ENCODE measurements around the gene SHD. TPM values are rescaled to one million over a fixed set of nuclear protein-coding genes. Genes with fewer than 3 reads are reported as not detected.
"Not testable (repeated sequence)": the region's sequence is repeated elsewhere in the genome, so short reads cannot be mapped to it uniquely, and the experiment has no call there.

Gene SHD
- total RNA-seq, 1 experiment from 2014 or later: 0.11 TPM

DNA sequence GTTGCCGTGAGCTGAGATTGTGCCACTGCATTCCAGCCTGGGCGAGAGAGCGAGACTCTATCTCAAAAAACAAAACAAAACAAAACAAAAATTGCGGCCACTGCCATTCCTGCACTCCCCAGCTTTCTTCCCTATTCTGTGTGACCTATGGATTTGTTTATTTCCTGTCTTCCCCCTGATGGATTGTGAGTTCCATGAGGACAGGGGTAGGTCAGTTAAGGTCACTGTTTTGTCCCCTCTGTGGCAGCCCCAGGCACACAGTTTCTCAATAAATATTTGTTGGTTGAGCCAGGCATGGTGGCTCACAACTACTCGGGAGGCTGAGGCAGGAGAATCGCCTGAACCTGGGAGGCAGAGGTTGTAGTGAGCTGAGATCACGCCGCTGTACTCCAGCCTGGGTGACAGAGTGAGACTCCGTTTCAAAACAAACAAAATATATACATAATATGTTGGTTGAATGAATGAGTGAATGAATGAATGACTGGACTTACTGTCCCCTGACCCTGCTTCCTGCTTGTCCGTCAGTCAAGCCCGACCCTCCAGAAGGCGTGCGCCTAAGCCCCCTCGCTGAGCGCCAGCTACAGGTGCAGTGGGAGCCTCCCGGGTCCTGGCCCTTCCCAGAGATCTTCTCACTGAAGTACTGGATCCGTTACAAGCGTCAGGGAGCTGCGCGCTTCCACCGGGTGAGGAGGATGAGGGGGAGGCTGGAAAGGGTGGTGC is 44.8 kb upstream of the SHD start:
- CTCF ChIA-PET: no interaction called here
- intact Hi-C loops (cut with micrococcal nuclease): no loop called here
- H3K9me2 ChIP-seq (replicated peaks; ENCODE audit: low read length): no peaks in the 10 kb centered on the region

DNA sequence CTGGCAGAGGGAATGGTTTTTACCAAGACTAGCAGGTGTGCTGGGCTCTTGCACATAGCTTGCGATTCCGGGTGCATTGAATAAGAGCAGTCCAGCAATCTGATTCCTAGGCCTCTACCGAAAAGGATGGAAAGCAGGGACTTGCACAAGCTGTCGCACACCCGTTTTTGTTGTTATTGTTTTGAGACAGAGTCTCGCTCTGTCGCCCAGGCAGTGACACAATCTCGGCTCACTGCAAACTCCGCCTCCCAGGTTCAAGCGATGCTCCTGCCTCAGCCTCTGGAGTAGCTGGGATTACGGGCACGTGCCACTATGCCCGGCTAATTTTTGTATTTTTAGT is 44.2 kb upstream of the SHD start:
- BruUV-seq (replicated peaks): no TSS peak
- no peak for DNase-seq
- Histone ChIP-seq H3K27me3 (ENCODE audit: low read length) (no peaks in the 10 kb centered on the region), H3K9me2 (replicated peaks; ENCODE audit: low read length) (no peaks in the 10 kb centered on the region), H3K4me3 (ENCODE audit: low read length) (no peak overlapping the region), H4K20me1 (ENCODE audit: low read length) (no peaks in the 10 kb centered on the region), H3K9me3 (ENCODE audit: low read length) (no peaks in the 10 kb centered on the region), H3K4me1 (ENCODE audit: insufficient read depth, low read length) (no peaks in the 10 kb centered on the region), H3K4me2 (ENCODE audit: low read length) (no peak overlapping the region), H3K9ac (ENCODE audit: low read length) (no peak overlapping the region), H2AFZ (ENCODE audit: low read length) (no peak overlapping the region), H3F3A (ENCODE audit: low read length, unreplicated experiment) (no peaks in the 10 kb centered on the region), H3K36me3 (ENCODE audit: low read depth, low read length) (no peaks in the 10 kb centered on the region), H3K79me2 (ENCODE audit: low read length) (no peaks in the 10 kb centered on the region), H3K27ac (ENCODE audit: low read length) (no peak overlapping the region)
- ChIA-PET POLR2A (ENCODE audit: unreplicated experiment) (no interaction called here), CTCF (no interaction called here)
- intact Hi-C loops (cut with micrococcal nuclease): no loop called here
- no peak for ATAC-seq
- TF ChIP-seq EZH2 (IDR thresholded peaks at IDR 0.05; ENCODE audit: low read length, unreplicated experiment) (no peak), EZH2phosphoT487 (IDR thresholded peaks at IDR 0.05; ENCODE audit: borderline replicate concordance, low read length) (no peak)
- TF ChIP-seq, protein P1, sequence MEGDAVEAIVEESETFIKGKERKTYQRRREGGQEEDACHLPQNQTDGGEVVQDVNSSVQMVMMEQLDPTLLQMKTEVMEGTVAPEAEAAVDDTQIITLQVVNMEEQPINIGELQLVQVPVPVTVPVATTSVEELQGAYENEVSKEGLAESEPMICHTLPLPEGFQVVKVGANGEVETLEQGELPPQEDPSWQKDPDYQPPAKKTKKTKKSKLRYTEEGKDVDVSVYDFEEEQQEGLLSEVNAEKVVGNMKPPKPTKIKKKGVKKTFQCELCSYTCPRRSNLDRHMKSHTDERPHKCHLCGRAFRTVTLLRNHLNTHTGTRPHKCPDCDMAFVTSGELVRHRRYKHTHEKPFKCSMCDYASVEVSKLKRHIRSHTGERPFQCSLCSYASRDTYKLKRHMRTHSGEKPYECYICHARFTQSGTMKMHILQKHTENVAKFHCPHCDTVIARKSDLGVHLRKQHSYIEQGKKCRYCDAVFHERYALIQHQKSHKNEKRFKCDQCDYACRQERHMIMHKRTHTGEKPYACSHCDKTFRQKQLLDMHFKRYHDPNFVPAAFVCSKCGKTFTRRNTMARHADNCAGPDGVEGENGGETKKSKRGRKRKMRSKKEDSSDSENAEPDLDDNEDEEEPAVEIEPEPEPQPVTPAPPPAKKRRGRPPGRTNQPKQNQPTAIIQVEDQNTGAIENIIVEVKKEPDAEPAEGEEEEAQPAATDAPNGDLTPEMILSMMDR (conservative IDR thresholded peaks at IDR 0.05; ENCODE audit: low read depth, low read length): no peak

More for the DNA sequence above, 44.8 kb upstream of the SHD start:
- H3K4me2 ChIP-seq (ENCODE audit: low read length): no peak overlapping the region
- H3K4me3 ChIP-seq (ENCODE audit: low read length): no peak overlapping the region
- peaks cover 3% of the 10 kb centered on the region; the same call in 1 of the 2 replicates for H3K4me1 ChIP-seq (ENCODE audit: insufficient read depth, low read length)
- no peaks in the 10 kb centered on the region for H3K36me3 ChIP-seq (ENCODE audit: low read depth, low read length)
- no peaks in the 10 kb centered on the region for H3K27me3 ChIP-seq (ENCODE audit: low read length)
- no TSS peak for BruUV-seq (replicated peaks)
- ATAC-seq: no peak
- no peak overlapping the region for H3K27ac ChIP-seq (ENCODE audit: low read length)
- DNase-seq: no peak
- no peaks in the 10 kb centered on the region for H3F3A ChIP-seq (ENCODE audit: low read length, unreplicated experiment)
- TF ChIP-seq, protein P1 (conservative IDR thresholded peaks at IDR 0.05; ENCODE audit: low read depth, low read length): no peak
- TF ChIP-seq EZH2 (IDR thresholded peaks at IDR 0.05; ENCODE audit: low read length, unreplicated experiment): no peak
- TF ChIP-seq EZH2phosphoT487 (IDR thresholded peaks at IDR 0.05; ENCODE audit: borderline replicate concordance, low read length): no peak
- no peak overlapping the region for H2AFZ ChIP-seq (ENCODE audit: low read length)
- H3K9me3 ChIP-seq (ENCODE audit: low read length): no peaks in the 10 kb centered on the region
- POLR2A ChIA-PET (ENCODE audit: unreplicated experiment): no interaction called here
- no peaks in the 10 kb centered on the region for H3K79me2 ChIP-seq (ENCODE audit: low read length)
- H3K9ac ChIP-seq (ENCODE audit: low read length): no peak overlapping the region
- H4K20me1 ChIP-seq (ENCODE audit: low read length): no peaks in the 10 kb centered on the region

DNA sequence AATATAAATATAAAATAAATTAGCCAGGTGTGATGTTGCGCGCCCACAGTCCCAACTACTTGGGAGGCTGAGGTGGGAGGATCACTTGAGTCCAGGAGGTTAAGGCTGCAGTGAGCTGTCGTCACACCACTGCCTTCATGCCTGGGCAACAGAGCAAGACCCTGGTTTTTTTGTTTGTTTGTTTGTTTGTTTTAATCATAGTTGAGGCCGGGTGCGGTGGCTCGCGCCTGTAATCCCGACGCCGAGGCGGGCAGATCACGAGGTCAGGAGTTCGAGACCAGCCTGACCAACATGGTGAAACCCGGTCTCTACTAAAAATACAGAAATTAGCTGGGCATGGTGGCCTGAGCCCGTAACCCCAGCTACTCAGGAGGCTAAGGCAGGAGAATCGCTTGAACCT is 41.6 kb upstream of the SHD start:
- POLR2A ChIA-PET (ENCODE audit: unreplicated experiment); H3F3A ChIP-seq (ENCODE audit: low read length, unreplicated experiment); H4K20me1 ChIP-seq (ENCODE audit: low read length); H3K4me1 ChIP-seq (ENCODE audit: insufficient read depth, low read length); CTCF ChIA-PET; H3K27ac ChIP-seq (ENCODE audit: low read length); H3K36me3 ChIP-seq (ENCODE audit: low read depth, low read length); H3K9me2 ChIP-seq (replicated peaks; ENCODE audit: low read length); H3K27me3 ChIP-seq (ENCODE audit: low read length); DNase-seq; H3K9me3 ChIP-seq (ENCODE audit: low read length); intact Hi-C loops (cut with micrococcal nuclease); H3K4me2 ChIP-seq (ENCODE audit: low read length); H2AFZ ChIP-seq (ENCODE audit: low read length); BruUV-seq (replicated peaks); H3K79me2 ChIP-seq (ENCODE audit: low read length); H3K4me3 ChIP-seq (ENCODE audit: low read length); H3K9ac ChIP-seq (ENCODE audit: low read length); ATAC-seq: not testable (repeated sequence)
